LHCN-M2 (cell line): Measurements from ENCODE around the gene TNIP3. TPM values are rescaled to one million over a fixed set of nuclear protein-coding genes. Genes with fewer than 3 reads are reported as not detected.
A peak's percentile ranks its signal among the peaks of the same experiment; 100 is the strongest.
"Not testable (repeated sequence)": the region's sequence is repeated elsewhere in the genome, so short reads cannot be mapped to it uniquely, and the experiment has no call there.

ENCODE experiments used
- DNase-seq: peaks from one replicate; pipeline ENCODE4 v3.0.0-alpha.2; 2012; ENCODE audit warnings: low read depth
- total RNA-seq: library from RNA; depleted of rRNA; stranded (reverse); fragments of >200 nt; gene quantifications from 2 replicates; pipeline ENCODE4 v1.2.3, GENCODE V29; 2014

Gene TNIP3
- total RNA-seq, 1 experiment from 2014 or later, result not detected

GRCh38 chr4:121177246-121178137 lies 13.4 kb upstream of the TNIP3 start:
- DNase-seq, result no peak

- no peak for DNase-seq
Measured at GRCh38 chr4:121176082-121176934, 12.2 kb upstream of the TNIP3 start.

GRCh38 chr4:121171477-121171876 lies 7.4 kb upstream of the TNIP3 start:
- DNase-seq, result not testable (repeated sequence)

- no peak for DNase-seq
Measured at GRCh38 chr4:121168446-121169281, 4.5 kb upstream of the TNIP3 start.

GRCh38 chr4:121166976-121167375 lies 2.9 kb upstream of the TNIP3 start:
- DNase-seq, result no peak

GRCh38 chr4:121165206-121165605 lies 1.1 kb upstream of the TNIP3 start:
- no peak for DNase-seq

GRCh38 chr4:121156822-121157769 lies 7.0 kb downstream of the TNIP3 start:
- DNase-seq, result peak; percentile 14

- DNase-seq, result peak; percentile 77
Measured at GRCh38 chr4:121155893-121156292, 8.2 kb downstream of the TNIP3 start.

GRCh38 chr4:121154103-121154515 lies 10.0 kb downstream of the TNIP3 start:
- DNase-seq, result no peak

- DNase-seq, result no peak
Measured at GRCh38 chr4:121151942-121152341, 12.2 kb downstream of the TNIP3 start.

GRCh38 chr4:121150486-121150885 lies 13.6 kb downstream of the TNIP3 start:
- no peak for DNase-seq

- no peak for DNase-seq
Measured at GRCh38 chr4:121150003-121150402, 14.1 kb downstream of the TNIP3 start.

- no peak for DNase-seq
Measured at GRCh38 chr4:121148621-121149020, 15.5 kb downstream of the TNIP3 start.

GRCh38 chr4:121148000-121148399 lies 16.1 kb downstream of the TNIP3 start:
- no peak for DNase-seq

- DNase-seq, result no peak
Measured at GRCh38 chr4:121146530-121146929, 17.6 kb downstream of the TNIP3 start.

- DNase-seq, result no peak
Measured at GRCh38 chr4:121145430-121145829, 18.7 kb downstream of the TNIP3 start.

GRCh38 chr4:121144021-121144420 lies 20.1 kb downstream of the TNIP3 start:
- no peak for DNase-seq

- no peak for DNase-seq
Measured at GRCh38 chr4:121143131-121143530, 21.0 kb downstream of the TNIP3 start.

- DNase-seq, result peak; percentile 84
Measured at GRCh38 chr4:121140716-121141460, 23.2 kb downstream of the TNIP3 start.
